ENCODE results near the gene NEK5.

- TF ChIP-seq POLR2AphosphoS5 (IDR thresholded peaks at IDR 0.05) (no peak), CTCF (IDR thresholded peaks at IDR 0.05) (no peak)
Observed at GRCh38 chr13:51996641-51997040, 132.2 kb downstream of the NEK5 start.
